Activated naive CD8-positive, alpha-beta T cell treated with anti-CD3 and anti-CD28 coated beads, Interleukin-2, amount 10 ng/mL, durations not matched to agents 7 days and 5 days (primary cell): Measurements from ENCODE around the gene DCAF10. TPM values are rescaled to one million over a fixed set of nuclear protein-coding genes. Genes with fewer than 3 reads are reported as not detected.
A peak's percentile ranks its signal among the peaks of the same experiment; 100 is the strongest.
"Not testable (repeated sequence)": the region's sequence is repeated elsewhere in the genome, so short reads cannot be mapped to it uniquely, and the experiment has no call there.

Experiments used
- ATAC-seq: fragments of 150-1000 bp; cut with Tn5 transposase; one replicate; pipeline ENCODE4 v1.10.0; 2021; ENCODE audit warnings: low read depth, moderate library complexity
- POLR2A ChIA-PET: fragments of 350-600 bp; sonication (Branson Sonifier 250); formaldehyde crosslinking; loops from one replicate; lab custom pipeline; 2021; ENCODE audit warnings: antibody characterized with exemption; lab: Charles Lee
- DNase-seq: peaks from one replicate; pipeline ENCODE4 v3.0.0; 2021
- H3K27ac Mint-ChIP-seq: one replicate; pipeline ENCODE4 v1.8.0; 2022; ENCODE audit warnings: mild to moderate bottlenecking, mixed read lengths
- H3K27me3 Mint-ChIP-seq: one replicate; pipeline ENCODE4 v1.8.0; 2022; ENCODE audit warnings: mild to moderate bottlenecking, moderate library complexity, mixed read lengths
- H3K36me3 Mint-ChIP-seq: one replicate; pipeline ENCODE4 v1.8.0; 2021; ENCODE audit warnings: mild to moderate bottlenecking, mixed read lengths
- H3K4me1 Mint-ChIP-seq: one replicate; pipeline ENCODE4 v1.8.0; 2021; ENCODE audit warnings: mixed read lengths
- H3K4me3 Mint-ChIP-seq: one replicate; pipeline ENCODE4 v1.8.0; 2022; ENCODE audit warnings: mild to moderate bottlenecking, moderate library complexity, mixed read lengths
- H3K9me3 Mint-ChIP-seq: one replicate; pipeline ENCODE4 v1.8.0; 2021; ENCODE audit warnings: mixed read lengths
- total RNA-seq, 2 experiments: library from RNA; stranded (reverse); gene quantifications; one replicate each; pipeline ENCODE4 v1.2.3, GENCODE V29; 2021

Gene DCAF10
- total RNA-seq, 2 experiments from 2014 or later, result 19.5 to 19.8 TPM

DNA sequence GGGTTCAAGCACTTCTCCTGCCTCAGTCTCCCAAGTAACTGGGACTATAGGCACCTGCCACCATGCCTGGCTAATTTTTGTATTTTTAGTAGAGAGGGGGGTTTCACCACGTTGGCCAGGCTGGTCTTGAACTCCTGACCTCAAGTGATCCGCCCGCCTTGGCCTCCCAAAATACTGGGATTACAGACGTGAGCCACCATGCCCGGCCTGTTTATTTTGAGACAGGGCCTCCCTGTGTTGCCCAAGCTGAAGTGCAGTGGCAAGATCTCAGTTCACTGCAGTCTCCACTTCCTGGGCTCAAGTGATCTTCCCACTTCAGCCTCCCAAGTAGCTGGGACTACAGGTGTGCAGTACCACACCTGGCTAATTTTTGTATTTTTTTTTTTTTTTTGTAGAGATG lies 109.2 kb downstream of the DCAF10 start:
- H3K4me3 Mint-ChIP-seq, POLR2A ChIA-PET, ATAC-seq, H3K27me3 Mint-ChIP-seq, H3K4me1 Mint-ChIP-seq, H3K9me3 Mint-ChIP-seq, H3K27ac Mint-ChIP-seq, H3K36me3 Mint-ChIP-seq, DNase-seq: not testable (repeated sequence)

DNA sequence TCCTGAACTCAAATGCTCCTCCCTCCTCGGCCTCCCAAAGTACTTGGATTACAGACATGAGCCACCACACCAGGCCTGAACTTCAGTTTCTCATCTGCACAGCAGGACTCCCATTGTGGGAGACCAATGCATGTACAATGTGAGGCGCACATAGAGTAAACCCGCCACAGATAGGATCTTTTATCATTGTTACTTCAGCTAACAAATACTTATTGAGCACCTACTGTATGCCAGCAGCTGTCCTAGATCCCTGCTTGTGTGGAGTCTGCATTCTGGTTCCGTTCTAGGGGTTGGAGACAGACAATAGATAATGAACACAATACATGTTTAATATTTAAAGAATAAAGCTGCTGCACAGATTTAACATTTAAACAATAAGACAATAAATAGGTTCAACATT lies 109.7 kb downstream of the DCAF10 start:
- no peaks in the 10 kb centered on the region for H3K36me3 Mint-ChIP-seq
- no peak overlapping the region for H3K4me3 Mint-ChIP-seq
- peaks cover under 1% of the 10 kb centered on the region for H3K4me1 Mint-ChIP-seq
- ATAC-seq (no peak), DNase-seq (no peak)
- POLR2A ChIA-PET, result no interaction called here
- no peaks in the 10 kb centered on the region for H3K9me3 Mint-ChIP-seq
- H3K27me3 Mint-ChIP-seq, result peaks cover 6% of the 10 kb centered on the region
- H3K27ac Mint-ChIP-seq, result no peak overlapping the region

DNA sequence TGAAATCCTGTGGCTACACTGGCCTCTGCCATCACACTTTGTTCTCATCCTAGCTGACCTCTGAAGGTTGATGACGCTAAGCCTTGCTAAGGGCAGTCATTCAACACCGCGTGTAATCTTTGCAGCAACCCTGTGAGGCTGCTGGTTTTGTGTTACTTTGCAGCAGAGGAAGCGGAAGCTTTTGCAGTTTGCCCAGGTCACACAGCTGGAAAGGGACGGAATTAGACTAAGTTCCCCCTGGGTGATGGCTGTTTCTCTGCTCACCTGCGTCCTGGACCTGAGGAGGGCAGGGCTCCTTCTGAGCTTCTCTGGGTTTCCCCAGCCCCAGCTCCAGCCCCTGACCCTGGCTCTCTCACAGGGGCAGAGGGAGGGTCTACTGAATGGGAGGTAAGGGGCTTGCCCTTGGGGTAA lies 110.7 kb downstream of the DCAF10 start:
- ATAC-seq (no peak), DNase-seq (no peak)
- Mint-ChIP-seq H3K4me1 (no peaks in the 10 kb centered on the region), H3K9me3 (no peaks in the 10 kb centered on the region), H3K36me3 (no peaks in the 10 kb centered on the region), H3K4me3 (no peak overlapping the region), H3K27me3 (peaks cover 4% of the 10 kb centered on the region), H3K27ac (no peak overlapping the region)
- POLR2A ChIA-PET, result no interaction called here

DNA sequence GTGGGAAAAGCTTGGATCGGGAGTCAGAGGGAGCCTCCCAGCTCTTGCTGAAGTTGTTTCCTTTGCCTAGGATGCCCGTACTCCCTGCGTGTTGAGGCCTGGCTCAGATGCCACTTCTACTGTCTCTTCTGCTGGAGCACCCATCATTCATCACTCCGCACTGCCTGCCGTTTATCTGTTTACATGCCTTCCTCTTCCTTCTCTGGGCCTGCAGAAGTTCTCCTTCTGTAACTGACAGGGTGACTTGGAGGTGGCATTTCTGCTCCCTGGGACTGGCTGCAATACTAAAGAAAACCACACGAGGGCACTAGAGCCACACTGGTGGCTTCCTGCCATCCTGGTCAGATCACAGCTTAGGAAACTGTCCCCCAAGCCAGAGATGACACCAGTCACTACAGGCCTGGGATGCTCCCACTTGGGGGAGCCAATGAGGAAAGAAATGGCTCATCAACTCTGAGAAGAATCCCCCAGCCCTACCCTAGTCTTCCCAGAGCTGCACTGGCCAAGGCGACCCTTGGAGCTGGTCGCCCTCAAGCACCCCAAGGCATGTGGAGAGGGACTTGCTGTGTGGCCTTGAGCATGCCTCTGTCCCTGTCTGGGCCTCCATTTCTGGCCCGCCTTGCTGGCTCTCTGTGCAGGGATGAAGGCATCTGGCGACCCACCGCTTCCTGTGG lies 113.0 kb downstream of the DCAF10 start:
- DNase-seq, result peak; percentile 82
- H3K4me3 Mint-ChIP-seq, result no peak overlapping the region
- POLR2A ChIA-PET, result interaction anchor here (0.7 to 1.3 kb wide), 2 partner anchors 9 to 155 kb away, joined by 3 to 4 read pairs; no protein-coding TSS in a partner anchor
- peak; percentile 77 for ATAC-seq
- H3K9me3 Mint-ChIP-seq, result no peaks in the 10 kb centered on the region
- no peaks in the 10 kb centered on the region for H3K4me1 Mint-ChIP-seq
- no peak overlapping the region for H3K27ac Mint-ChIP-seq
- H3K27me3 Mint-ChIP-seq, result no peaks in the 10 kb centered on the region
- H3K36me3 Mint-ChIP-seq, result no peaks in the 10 kb centered on the region

DNA sequence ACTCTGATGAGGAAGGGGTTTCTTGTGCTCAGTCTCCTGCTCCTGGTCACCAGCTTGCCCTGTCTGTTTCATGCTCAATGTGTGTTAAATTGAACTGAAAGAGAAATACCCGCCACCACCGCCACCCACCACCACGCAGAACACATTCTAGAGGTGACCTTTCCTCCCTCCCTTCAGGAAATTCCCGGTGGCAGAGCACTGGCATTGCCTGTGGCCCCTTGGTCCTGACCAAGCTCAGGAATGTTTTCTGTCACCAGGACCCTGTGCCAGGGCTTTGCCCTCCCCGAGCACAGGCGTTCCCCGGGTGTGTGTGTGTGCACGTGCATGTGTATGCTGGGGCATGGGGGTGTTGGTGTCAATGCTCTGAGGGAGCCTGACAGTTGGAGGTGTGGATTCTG lies 113.6 kb downstream of the DCAF10 start:
- POLR2A ChIA-PET, result interaction anchor here (0.7 to 1.3 kb wide), 2 partner anchors 10 to 154 kb away, joined by 3 to 4 read pairs; no protein-coding TSS in a partner anchor
- H3K4me3 Mint-ChIP-seq, result no peak overlapping the region
- H3K27ac Mint-ChIP-seq, result no peak overlapping the region
- DNase-seq (no peak), ATAC-seq (no peak)
- H3K4me1 Mint-ChIP-seq, result no peaks in the 10 kb centered on the region
- no peaks in the 10 kb centered on the region for H3K27me3 Mint-ChIP-seq
- no peaks in the 10 kb centered on the region for H3K9me3 Mint-ChIP-seq
- H3K36me3 Mint-ChIP-seq, result no peaks in the 10 kb centered on the region

DNA sequence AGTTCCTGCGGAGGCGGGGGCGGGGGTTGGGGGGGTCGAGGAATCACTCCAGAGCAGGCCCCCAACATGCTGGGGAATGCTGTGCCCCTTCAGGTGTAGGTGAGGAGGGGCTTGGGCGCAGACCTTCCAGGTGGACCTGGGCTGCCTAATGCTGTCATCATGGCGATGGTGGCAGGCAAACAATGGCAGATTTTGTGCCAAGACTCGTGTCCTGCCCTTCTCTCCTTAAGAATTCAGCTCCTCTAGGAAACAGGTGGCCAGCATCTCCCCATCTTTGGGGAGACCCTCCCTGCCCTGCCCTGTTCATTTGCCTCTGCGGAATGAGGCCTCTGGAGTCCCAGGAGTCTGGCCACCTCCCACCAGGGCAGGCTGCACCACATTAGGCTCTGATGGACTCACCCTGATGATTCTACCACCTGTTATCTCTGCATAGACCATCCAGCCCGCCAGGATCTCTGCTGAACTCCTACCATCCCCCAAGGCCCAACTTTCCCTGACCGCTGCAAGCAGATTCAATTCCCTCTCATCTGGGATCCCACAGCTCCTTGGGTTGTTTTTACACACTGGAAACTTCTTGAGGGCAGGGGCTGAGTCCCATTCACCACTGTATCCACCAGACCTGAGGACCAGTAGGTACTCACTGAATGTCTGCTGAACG lies 114.2 kb downstream of the DCAF10 start:
- ATAC-seq (no peak), DNase-seq (no peak)
- POLR2A ChIA-PET, result no interaction called here
- H3K36me3 Mint-ChIP-seq, result no peaks in the 10 kb centered on the region
- H3K4me1 Mint-ChIP-seq, result no peaks in the 10 kb centered on the region
- H3K27me3 Mint-ChIP-seq, result no peaks in the 10 kb centered on the region
- H3K9me3 Mint-ChIP-seq, result no peaks in the 10 kb centered on the region
- H3K4me3 Mint-ChIP-seq, result no peak overlapping the region
- H3K27ac Mint-ChIP-seq, result no peak overlapping the region

DNA sequence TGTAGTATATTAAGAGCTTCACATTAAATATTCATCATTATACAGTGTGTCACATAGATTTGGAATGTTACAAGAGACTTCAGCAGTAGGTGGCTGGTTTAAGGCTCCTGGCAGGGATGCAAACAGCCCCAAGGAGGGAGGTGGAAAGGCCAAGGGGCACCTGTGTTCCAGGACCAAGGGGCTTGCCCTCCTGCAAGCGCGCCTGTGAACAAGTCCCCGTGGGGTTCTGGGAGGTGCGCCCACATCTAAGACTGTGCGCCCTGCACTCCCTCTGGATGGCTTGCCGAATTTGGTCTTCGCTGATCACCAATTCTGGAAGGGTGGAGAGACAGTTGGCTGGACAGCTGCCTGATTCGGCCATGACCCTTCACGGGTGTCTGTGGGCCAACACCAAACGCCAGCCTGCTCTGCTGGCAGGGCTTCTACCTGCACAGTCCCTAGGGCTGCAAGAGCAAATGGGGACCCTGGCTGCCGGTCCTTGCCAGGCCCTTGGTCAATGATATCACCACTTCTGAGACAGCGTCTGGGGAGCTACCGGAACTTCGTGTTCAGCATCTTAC lies 115.4 kb downstream of the DCAF10 start:
- Mint-ChIP-seq H3K4me1 (no peaks in the 10 kb centered on the region), H3K9me3 (no peaks in the 10 kb centered on the region), H3K27ac (no peak overlapping the region), H3K4me3 (no peak overlapping the region), H3K36me3 (no peaks in the 10 kb centered on the region), H3K27me3 (no peaks in the 10 kb centered on the region)
- DNase-seq (no peak), ATAC-seq (no peak)
- POLR2A ChIA-PET, result no interaction called here

DNA sequence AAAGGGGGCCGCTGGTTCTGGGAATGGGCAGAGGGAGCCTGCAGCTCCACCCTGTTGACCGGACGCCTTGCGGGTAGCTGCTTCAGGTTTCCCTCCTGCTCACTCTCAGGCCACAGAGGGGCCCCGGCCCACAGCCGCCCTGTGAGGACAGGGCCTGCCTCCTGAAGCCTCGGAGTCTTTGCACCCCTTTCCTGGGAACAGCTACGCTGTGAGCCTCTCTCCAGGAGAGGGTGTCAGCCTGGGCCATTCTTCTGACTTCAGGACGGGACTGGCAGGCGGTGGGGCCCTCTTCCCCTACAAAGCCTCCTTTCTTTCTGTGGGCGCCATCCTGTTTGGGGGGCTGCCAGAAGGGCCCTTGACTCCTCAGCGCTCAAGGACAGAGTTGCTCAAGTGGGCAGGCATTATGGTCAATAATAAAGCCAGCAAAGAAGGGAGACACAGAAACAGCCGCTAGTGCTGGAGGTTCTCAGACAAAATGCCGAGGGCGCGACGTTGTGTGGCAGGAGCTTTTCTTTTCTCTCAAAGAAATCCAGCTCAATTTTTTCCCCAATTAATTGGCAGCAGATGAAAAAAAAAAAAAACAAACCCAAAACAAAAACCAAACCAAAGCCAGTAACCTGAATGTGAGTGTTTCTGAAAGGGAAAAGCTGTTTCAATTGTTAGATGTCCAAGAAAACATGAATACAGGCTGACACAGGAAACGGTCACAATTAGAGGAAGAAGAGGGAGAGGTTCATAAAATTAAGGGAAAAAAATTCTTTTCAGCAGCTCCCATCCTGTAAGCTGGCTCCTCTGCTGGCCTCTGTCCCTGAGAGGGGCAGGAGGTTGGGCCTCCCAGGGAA lies 116.1 kb downstream of the DCAF10 start:
- H3K36me3 Mint-ChIP-seq, result no peaks in the 10 kb centered on the region
- H3K9me3 Mint-ChIP-seq, result no peaks in the 10 kb centered on the region
- ATAC-seq (no peak), DNase-seq (no peak)
- H3K27ac Mint-ChIP-seq, result no peak overlapping the region
- no peak overlapping the region for H3K4me3 Mint-ChIP-seq
- H3K27me3 Mint-ChIP-seq, result no peaks in the 10 kb centered on the region
- POLR2A ChIA-PET, result no interaction called here
- H3K4me1 Mint-ChIP-seq, result no peaks in the 10 kb centered on the region

Other genes starting within 250 kb of the DCAF10 start
- gene FBXO10, start 224.4 kb upstream of the DCAF10 start, total RNA-seq, result 1 to 10 TPM; 1.5 to 1.6 TPM
- gene TOMM5, start 208.2 kb upstream of the DCAF10 start, total RNA-seq, result 10 to 100 TPM; 68.2 to 74.1 TPM
- not detected for gene FRMPD1, start 149.8 kb upstream of the DCAF10 start, total RNA-seq
- 10 to 100 TPM; 17.4 to 21.4 TPM for gene TRMT10B, start 47.0 kb upstream of the DCAF10 start, total RNA-seq
- gene EXOSC3, start 15.7 kb upstream of the DCAF10 start, total RNA-seq, result 10 to 100 TPM; 67.8 to 72.1 TPM
- gene SLC25A51, start 103.3 kb downstream of the DCAF10 start, total RNA-seq, result 10 to 100 TPM; 30.8 to 33.9 TPM